Gastroesophageal sphincter (tissue), 3 donors: ENCODE data around the gene YWHAQ.

Experiments used
- EP300 ChIP-seq: sonication (generic); formaldehyde crosslinking; IDR thresholded peaks from one replicate; pipeline ENCODE4 v1.6.1; 2017; ENCODE audit warnings: antibody characterized with exemption, mild to moderate bottlenecking
- POLR2A ChIP-seq, 2 donors: fragments of 450-650 bp; IDR thresholded peaks; one replicate each; pipeline ENCODE4 v1.6.1; 2017; ENCODE audit warnings: antibody characterized with exemption in 2 of 2, mild to moderate bottlenecking in 2 of 2, moderate library complexity in 1 of 2
- POLR2AphosphoS5 ChIP-seq: sonication (generic); formaldehyde crosslinking; IDR thresholded peaks from one replicate; pipeline ENCODE4 v1.6.1; 2017; ENCODE audit warnings: antibody characterized with exemption
- TF ChIP-seq, protein P1 (sequence below), 4 experiments: fragments of 200-600 bp in 2 of 4; fragments of 450-650 bp in 2 of 4; sonication (generic) in 1 of 4; IDR thresholded peaks; one replicate each; pipeline ENCODE4 v1.5.1; 2017 to 2019; ENCODE audit warnings: antibody characterized with exemption in 4 of 4, mild to moderate bottlenecking in 2 of 4, moderate library complexity in 2 of 4

DNA sequence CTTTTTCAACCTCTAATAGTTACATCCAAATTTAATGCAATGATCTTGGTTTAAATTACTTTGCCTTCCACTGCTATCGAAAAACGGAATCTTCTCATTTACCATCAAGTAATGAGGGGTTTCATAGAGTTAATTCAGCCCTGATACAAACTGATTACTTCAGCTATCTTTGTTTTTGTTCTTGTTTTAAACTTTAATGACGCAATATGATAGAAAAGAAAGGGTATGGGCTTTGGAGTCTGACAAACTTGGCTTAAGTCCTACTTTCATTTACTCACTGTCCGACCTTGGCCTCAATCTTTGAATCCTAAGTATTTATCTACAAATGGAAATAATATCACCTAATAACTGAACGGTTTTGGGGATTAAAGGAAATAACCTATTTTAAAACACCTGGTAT lies 91.3 kb downstream of the YWHAQ start:
- TF ChIP-seq, protein P1, sequence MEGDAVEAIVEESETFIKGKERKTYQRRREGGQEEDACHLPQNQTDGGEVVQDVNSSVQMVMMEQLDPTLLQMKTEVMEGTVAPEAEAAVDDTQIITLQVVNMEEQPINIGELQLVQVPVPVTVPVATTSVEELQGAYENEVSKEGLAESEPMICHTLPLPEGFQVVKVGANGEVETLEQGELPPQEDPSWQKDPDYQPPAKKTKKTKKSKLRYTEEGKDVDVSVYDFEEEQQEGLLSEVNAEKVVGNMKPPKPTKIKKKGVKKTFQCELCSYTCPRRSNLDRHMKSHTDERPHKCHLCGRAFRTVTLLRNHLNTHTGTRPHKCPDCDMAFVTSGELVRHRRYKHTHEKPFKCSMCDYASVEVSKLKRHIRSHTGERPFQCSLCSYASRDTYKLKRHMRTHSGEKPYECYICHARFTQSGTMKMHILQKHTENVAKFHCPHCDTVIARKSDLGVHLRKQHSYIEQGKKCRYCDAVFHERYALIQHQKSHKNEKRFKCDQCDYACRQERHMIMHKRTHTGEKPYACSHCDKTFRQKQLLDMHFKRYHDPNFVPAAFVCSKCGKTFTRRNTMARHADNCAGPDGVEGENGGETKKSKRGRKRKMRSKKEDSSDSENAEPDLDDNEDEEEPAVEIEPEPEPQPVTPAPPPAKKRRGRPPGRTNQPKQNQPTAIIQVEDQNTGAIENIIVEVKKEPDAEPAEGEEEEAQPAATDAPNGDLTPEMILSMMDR (IDR thresholded peaks at IDR 0.05), result no peak
- no peak for TF ChIP-seq POLR2A (IDR thresholded peaks at IDR 0.05)
- TF ChIP-seq EP300, result no peak
- TF ChIP-seq POLR2AphosphoS5, result no peak
